Naive thymus-derived CD4-positive, alpha-beta T cell (primary cell): Measurements from ENCODE around the gene TDRD1. TPM values are rescaled to one million over a fixed set of nuclear protein-coding genes. Genes with fewer than 3 reads are reported as not detected.

Experiments
- ATAC-seq: fragments of 150-1000 bp; cut with Tn5 transposase; 2 replicates; pipeline ENCODE4 v1.10.0; 2021; ENCODE audit warnings: mild to moderate bottlenecking, moderate library complexity
- CTCF ChIA-PET: fragments of 350-600 bp; sonication (Branson Sonifier 250); formaldehyde crosslinking; loops from one replicate; lab custom pipeline; 2021; ENCODE audit warnings: antibody characterized with exemption; lab: Charles Lee
- POLR2A ChIA-PET: fragments of 350-600 bp; sonication (Branson Sonifier 250); formaldehyde crosslinking; loops from one replicate; lab custom pipeline; 2021; ENCODE audit warnings: antibody characterized with exemption, inconsistent platforms; lab: Charles Lee
- DNase-seq, 9 donors: peaks; one replicate each; pipeline versions ENCODE4 v3.0.0 to v3.0.0-alpha.2; 2020 to 2022; ENCODE audit warnings: mixed read lengths in 1 of 9
- H3K27ac ChIP-seq: one replicate; pipeline ENCODE4 v1.7.0; 2013; ENCODE audit warnings: mild to moderate bottlenecking, low read depth, low read length, moderate library complexity
- H3K27me3 ChIP-seq, 2 donors: one replicate each; pipeline ENCODE4 v1.7.0; 2013; ENCODE audit warnings: low read length in 2 of 2, mild to moderate bottlenecking in 2 of 2, moderate library complexity in 2 of 2; ENCODE audit not compliant: control insufficient read depth in 2 of 2, insufficient read depth in 2 of 2
- H3K36me3 ChIP-seq, 3 experiments: 1 replicate in 2 of 3; 2 replicates in 1 of 3; pipeline ENCODE4 v1.7.0; 2013; ENCODE audit warnings: low read length in 3 of 3, mild to moderate bottlenecking in 3 of 3, moderate library complexity in 1 of 3; ENCODE audit not compliant: insufficient read depth in 3 of 3, control insufficient read depth in 2 of 3
- H3K4me1 ChIP-seq, 2 donors: one replicate each; pipeline ENCODE4 v1.7.0; 2013; ENCODE audit warnings: low read length in 2 of 2, mild to moderate bottlenecking in 2 of 2, moderate library complexity in 1 of 2; ENCODE audit not compliant: control insufficient read depth in 2 of 2, insufficient read depth in 2 of 2
- H3K4me3 ChIP-seq: 2 replicates; pipeline ENCODE4 v1.7.0; 2013; ENCODE audit warnings: mild to moderate bottlenecking, low read length
- H3K9me3 ChIP-seq, 3 experiments: 1 replicate in 2 of 3; 2 replicates in 1 of 3; pipeline ENCODE4 v1.7.0; 2013; ENCODE audit warnings: low read length in 3 of 3; ENCODE audit not compliant: control insufficient read depth in 2 of 3
- H3K27ac Mint-ChIP-seq, 9 donors: one replicate each; pipeline ENCODE4 v1.8.0; 2020 to 2022; ENCODE audit warnings: mixed read lengths in 9 of 9, mild to moderate bottlenecking in 8 of 9, moderate library complexity in 5 of 9, inconsistent platforms in 2 of 9
- H3K27me3 Mint-ChIP-seq, 5 donors: one replicate each; pipeline ENCODE4 v1.8.0; 2021 to 2022; ENCODE audit warnings: mixed read lengths in 5 of 5, mild to moderate bottlenecking in 1 of 5
- H3K36me3 Mint-ChIP-seq, 5 donors: one replicate each; pipeline ENCODE4 v1.8.0; 2020 to 2022; ENCODE audit warnings: mixed read lengths in 5 of 5, mild to moderate bottlenecking in 3 of 5, inconsistent platforms in 1 of 5
- H3K4me1 Mint-ChIP-seq, 7 donors: one replicate each; pipeline ENCODE4 v1.8.0; 2020 to 2022; ENCODE audit warnings: mixed read lengths in 7 of 7, mild to moderate bottlenecking in 3 of 7, inconsistent platforms in 1 of 7
- H3K4me3 Mint-ChIP-seq, 10 donors: one replicate each; pipeline ENCODE4 v1.8.0; 2020 to 2022; ENCODE audit warnings: mild to moderate bottlenecking in 10 of 10, mixed read lengths in 10 of 10, moderate library complexity in 6 of 10, inconsistent platforms in 2 of 10
- H3K9me3 Mint-ChIP-seq, 11 donors: one replicate each; pipeline ENCODE4 v1.8.0; 2020 to 2022; ENCODE audit warnings: mixed read lengths in 11 of 11, mild to moderate bottlenecking in 4 of 11, inconsistent platforms in 1 of 11, moderate library complexity in 1 of 11
- intact Hi-C, 2 donors: fragments of 100-400 bp; cut with micrococcal nuclease; formaldehyde crosslinking; loops; one replicate each; pipeline ENCODE4 v1.15.1; 2023
- polyA plus RNA-seq, 2 donors: library from polyadenylated mRNA; unstranded; fragments of 300-500 nt; fragmentation: Illumina TruSeq; gene quantifications; one replicate each; pipeline ENCODE4 v1.2.3, GENCODE V29; 2021
- total RNA-seq, 6 experiments: library from RNA in 5 of 6; stranded (reverse) in 5 of 6; gene quantifications; 1 replicate in 5 of 6; 2 replicates in 1 of 6; pipeline ENCODE4 v1.2.3 and lab custom pipeline; 2021 to 2026

TDRD1 gene
- total and polyA plus RNA-seq, 7 experiments from 2014 or later = 0.05 to 0.49 (median 0.25) TPM; not detected in 1

DNA sequence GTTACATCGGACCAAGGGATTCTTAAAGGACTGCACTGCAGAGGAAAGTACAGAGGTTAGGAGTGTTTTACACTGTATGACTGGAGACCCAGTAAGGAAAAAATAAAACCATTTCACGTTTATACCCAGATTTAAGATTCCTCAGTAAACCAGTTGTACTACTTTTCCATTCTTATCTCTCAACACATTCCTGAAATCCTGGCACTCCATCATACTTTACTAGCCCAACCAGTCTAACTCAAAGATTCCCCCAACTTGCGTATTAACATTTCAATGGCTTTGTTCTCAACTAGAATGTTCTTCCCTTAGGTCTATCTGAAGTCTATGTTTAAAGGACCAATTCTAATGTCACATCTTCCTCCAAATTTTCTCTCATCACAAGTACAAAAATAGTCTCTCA is 13.1 kb upstream of the TDRD1 start:
- POLR2A ChIA-PET = no interaction called here
- H3K27ac ChIP-seq = no peak overlapping the region
- peak overlapping the region in 2 of 10 donors; percentile 2 to 5 for H3K4me3 Mint-ChIP-seq

DNA sequence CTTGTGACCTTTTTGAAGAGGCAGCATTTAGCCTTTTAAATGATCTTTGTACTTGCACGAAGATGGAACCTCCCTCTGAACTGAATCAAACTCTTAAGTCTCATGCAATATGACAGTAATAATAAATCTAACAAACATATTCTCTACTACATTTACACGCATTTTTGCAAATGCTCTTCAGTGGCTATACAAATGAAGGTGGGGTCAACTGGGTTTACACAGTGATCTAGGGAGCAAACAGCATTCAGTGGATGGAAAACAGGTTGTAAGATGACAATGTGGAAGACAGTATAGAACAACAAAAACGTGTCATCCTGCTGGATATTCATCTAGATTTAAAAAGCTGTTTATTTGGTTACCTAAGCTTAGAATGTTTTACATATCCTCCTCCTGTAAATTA is 12.7 kb upstream of the TDRD1 start:
- ATAC-seq (no peak), DNase-seq (no peak)
- peaks cover 0 to 9% (median 5%) of the 10 kb centered on the region in 11 donors for H3K9me3 Mint-ChIP-seq
- intact Hi-C loops = no loop called here
- peak overlapping the region in 1 of 10 donors; percentile 5 for H3K4me3 Mint-ChIP-seq
- H3K4me3 ChIP-seq = no peak overlapping the region
- H3K4me1 Mint-ChIP-seq = peaks cover 27 to 67% (median 55%) of the 10 kb centered on the region in 7 donors
- H3K27me3 ChIP-seq = no peaks in the 10 kb centered on the region
- H3K27me3 Mint-ChIP-seq = no peaks in the 10 kb centered on the region
- H3K27ac Mint-ChIP-seq = no peak overlapping the region
- H3K36me3 ChIP-seq = peaks cover 0 to 4% (median 0%) of the 10 kb centered on the region in 3 experiments
- POLR2A ChIA-PET = no interaction called here
- H3K9me3 ChIP-seq = peaks cover 0 to 5% (median 0%) of the 10 kb centered on the region in 3 experiments
- peaks cover 0 to 52% (median 47%) of the 10 kb centered on the region in 5 donors for H3K36me3 Mint-ChIP-seq
- CTCF ChIA-PET = interaction anchor here (1.3 to 1.5 kb wide), 2 partner anchors 11 to 138 kb away, joined by 4 read pairs; no protein-coding TSS in a partner anchor
- H3K4me1 ChIP-seq = peaks cover 5 to 9% of the 10 kb centered on the region in 2 donors
- H3K27ac ChIP-seq = no peak overlapping the region

More for the DNA sequence above, 13.1 kb upstream of the TDRD1 start:
- peaks cover 5 to 7% of the 10 kb centered on the region in 2 donors for H3K4me1 ChIP-seq
- no peaks in the 10 kb centered on the region for H3K27me3 ChIP-seq
- CTCF ChIA-PET = no interaction called here
- H3K27me3 Mint-ChIP-seq = no peaks in the 10 kb centered on the region
- H3K4me3 ChIP-seq = no peak overlapping the region
- intact Hi-C loops = no loop called here
- H3K4me1 Mint-ChIP-seq = peaks cover 27 to 68% (median 59%) of the 10 kb centered on the region in 7 donors
- H3K9me3 Mint-ChIP-seq = peaks cover 0 to 10% (median 5%) of the 10 kb centered on the region in 11 donors
- no peak for DNase-seq
- no peak for ATAC-seq
- no peak overlapping the region for H3K27ac Mint-ChIP-seq
- H3K36me3 Mint-ChIP-seq = peaks cover 0 to 52% (median 46%) of the 10 kb centered on the region in 5 donors
- H3K36me3 ChIP-seq = peaks cover 0 to 7% (median 0%) of the 10 kb centered on the region in 3 experiments
- peaks cover 0 to 5% (median 0%) of the 10 kb centered on the region in 3 experiments for H3K9me3 ChIP-seq

DNA sequence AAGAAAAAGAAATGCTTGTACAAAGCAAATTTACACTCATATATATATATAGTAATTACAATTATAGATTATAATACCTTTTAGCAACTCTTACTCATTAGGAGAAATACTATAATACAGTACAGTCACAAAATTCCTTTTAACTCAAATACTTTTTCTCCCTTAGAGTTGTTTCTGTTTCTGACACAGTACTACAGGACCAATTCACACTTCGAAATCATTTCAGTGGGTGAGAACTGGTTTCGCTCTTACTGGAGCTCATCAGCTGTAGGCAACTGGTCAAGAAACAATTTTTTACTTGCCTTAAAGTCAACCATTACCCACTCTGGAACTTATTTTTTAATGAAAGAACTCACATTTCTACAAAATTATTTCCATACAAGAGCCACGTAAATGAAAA is 11.2 kb upstream of the TDRD1 start:
- DNase-seq (no peak), ATAC-seq (no peak)
- Histone ChIP-seq H3K4me3 (no peak overlapping the region), H3K36me3 (no peaks in the 10 kb centered on the region), H3K27ac (no peak overlapping the region), H3K4me1 (peaks cover 5 to 10% of the 10 kb centered on the region in 2 donors), H3K27me3 (no peaks in the 10 kb centered on the region), H3K9me3 (peaks cover 0 to 5% (median 0%) of the 10 kb centered on the region in 3 experiments)
- Mint-ChIP-seq H3K27me3 (no peaks in the 10 kb centered on the region), H3K27ac (no peak overlapping the region), H3K4me1 (peaks cover 36 to 70% (median 58%) of the 10 kb centered on the region in 7 donors), H3K36me3 (peaks cover 0 to 44% (median 37%) of the 10 kb centered on the region in 5 donors), H3K9me3 (peaks cover 0 to 9% (median 5%) of the 10 kb centered on the region in 11 donors), H3K4me3 (no peak overlapping the region)
- intact Hi-C loops = no loop called here
- CTCF ChIA-PET = interaction anchor here (1.5 kb wide), 1 partner anchor 136 kb away, joined by 4 read pairs; no protein-coding TSS in a partner anchor
- POLR2A ChIA-PET = interaction anchor here (0.9 kb wide), 1 partner anchor 8 kb away, joined by 3 read pairs; no protein-coding TSS in a partner anchor

DNA sequence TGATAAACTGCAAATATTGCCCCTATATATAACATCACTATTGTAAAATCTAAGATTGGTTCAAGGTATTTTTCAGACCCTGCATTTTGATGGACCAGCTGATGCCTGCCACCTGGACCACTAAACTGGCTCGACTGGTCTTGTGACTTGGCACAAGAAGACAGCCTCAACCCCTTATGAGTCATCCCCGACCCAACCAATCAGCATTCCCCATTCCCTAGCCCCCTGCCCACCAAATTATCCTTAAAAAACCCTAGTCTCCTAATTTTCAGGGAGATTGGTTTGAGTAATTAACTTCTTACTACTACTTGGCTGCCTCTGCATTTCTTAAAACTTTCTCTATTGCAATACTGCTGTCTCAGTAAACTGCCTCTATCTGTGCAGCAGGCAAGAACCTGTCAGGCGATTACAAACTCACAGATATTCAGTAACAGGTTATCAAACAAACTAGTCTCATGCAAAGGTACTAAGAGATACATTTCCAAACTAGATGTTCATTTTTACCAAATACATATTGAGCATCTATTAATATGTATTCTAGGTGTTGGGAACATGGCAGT is 10.6 kb upstream of the TDRD1 start:
- no peak overlapping the region for H3K4me3 ChIP-seq
- Mint-ChIP-seq H3K4me1 (peaks cover 34 to 67% (median 56%) of the 10 kb centered on the region in 7 donors), H3K27ac (peak overlapping the region in 1 of 9 donors; percentile 38), H3K27me3 (no peaks in the 10 kb centered on the region), H3K36me3 (peaks cover 0 to 38% (median 33%) of the 10 kb centered on the region in 5 donors), H3K9me3 (peaks cover 0 to 9% (median 5%) of the 10 kb centered on the region in 11 donors), H3K4me3 (peak overlapping the region in 1 of 10 donors; percentile 17)
- no peak for DNase-seq
- peaks cover 2 to 5% of the 10 kb centered on the region in 2 donors for H3K4me1 ChIP-seq
- H3K36me3 ChIP-seq = peaks cover 0 to 1% (median 0%) of the 10 kb centered on the region in 3 experiments
- intact Hi-C loops = no loop called here
- ChIA-PET POLR2A (no interaction called here), CTCF (no interaction called here)
- ATAC-seq = no peak
- H3K27ac ChIP-seq = no peak overlapping the region
- peaks cover 0 to 5% (median 0%) of the 10 kb centered on the region in 3 experiments for H3K9me3 ChIP-seq
- no peaks in the 10 kb centered on the region for H3K27me3 ChIP-seq

DNA sequence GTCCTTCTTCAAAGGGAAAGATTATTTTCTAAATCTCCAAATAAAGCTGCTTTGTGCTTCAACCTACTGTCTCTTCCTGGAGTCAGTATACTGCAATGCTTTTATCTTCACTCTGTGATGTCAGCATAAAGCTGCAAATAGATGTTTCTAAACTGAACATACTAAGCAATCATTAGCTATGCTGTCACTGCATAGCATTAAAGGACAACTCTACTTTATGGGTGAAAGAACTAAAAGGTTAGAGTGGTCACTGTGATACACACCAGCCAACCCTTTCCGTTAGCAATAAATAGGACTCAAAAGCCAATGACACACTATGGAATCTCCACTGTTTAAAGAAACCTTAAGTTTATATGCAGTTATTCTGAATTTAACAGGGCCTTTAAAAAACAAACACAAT is 6.9 kb upstream of the TDRD1 start:
- CTCF ChIA-PET = no interaction called here
- peak overlapping the region; percentile 88 to 100 (median 96) for H3K4me3 Mint-ChIP-seq
- Histone ChIP-seq H3K4me1 (peaks cover 0 to 8% of the 10 kb centered on the region in 2 donors), H3K4me3 (no peak overlapping the region), H3K27me3 (no peaks in the 10 kb centered on the region), H3K36me3 (peaks cover 0 to 6% (median 0%) of the 10 kb centered on the region in 3 experiments), H3K9me3 (peaks cover 0 to 5% (median 0%) of the 10 kb centered on the region in 3 experiments), H3K27ac (no peak overlapping the region)
- ATAC-seq (no peak), DNase-seq (peak in 2 of 9 donors; percentile 3 to 9)
- H3K9me3 Mint-ChIP-seq = peaks cover 0 to 7% (median 5%) of the 10 kb centered on the region in 11 donors
- H3K27ac Mint-ChIP-seq = peak overlapping the region; percentile 63 to 99 (median 98)
- H3K27me3 Mint-ChIP-seq = peaks cover 0 to 20% (median 0%) of the 10 kb centered on the region in 5 donors
- H3K4me1 Mint-ChIP-seq = peaks cover 30 to 63% (median 45%) of the 10 kb centered on the region in 7 donors
- intact Hi-C loops = loop anchor here (5.0 to 10.0 kb wide), 6 partner anchors 355 to 1987 kb away; partner anchors contain the start of genes ACSL5 (in 1 of the 2), FHIP2A (in 1 of the 2), GPAM (in 1 of the 2) and VTI1A (in 1 of the 2)
- H3K36me3 Mint-ChIP-seq = peaks cover 3 to 27% (median 19%) of the 10 kb centered on the region in 5 donors
- POLR2A ChIA-PET = interaction anchor here (0.8 kb wide), 1 partner anchor 23 kb away, joined by 3 read pairs; no protein-coding TSS in a partner anchor

DNA sequence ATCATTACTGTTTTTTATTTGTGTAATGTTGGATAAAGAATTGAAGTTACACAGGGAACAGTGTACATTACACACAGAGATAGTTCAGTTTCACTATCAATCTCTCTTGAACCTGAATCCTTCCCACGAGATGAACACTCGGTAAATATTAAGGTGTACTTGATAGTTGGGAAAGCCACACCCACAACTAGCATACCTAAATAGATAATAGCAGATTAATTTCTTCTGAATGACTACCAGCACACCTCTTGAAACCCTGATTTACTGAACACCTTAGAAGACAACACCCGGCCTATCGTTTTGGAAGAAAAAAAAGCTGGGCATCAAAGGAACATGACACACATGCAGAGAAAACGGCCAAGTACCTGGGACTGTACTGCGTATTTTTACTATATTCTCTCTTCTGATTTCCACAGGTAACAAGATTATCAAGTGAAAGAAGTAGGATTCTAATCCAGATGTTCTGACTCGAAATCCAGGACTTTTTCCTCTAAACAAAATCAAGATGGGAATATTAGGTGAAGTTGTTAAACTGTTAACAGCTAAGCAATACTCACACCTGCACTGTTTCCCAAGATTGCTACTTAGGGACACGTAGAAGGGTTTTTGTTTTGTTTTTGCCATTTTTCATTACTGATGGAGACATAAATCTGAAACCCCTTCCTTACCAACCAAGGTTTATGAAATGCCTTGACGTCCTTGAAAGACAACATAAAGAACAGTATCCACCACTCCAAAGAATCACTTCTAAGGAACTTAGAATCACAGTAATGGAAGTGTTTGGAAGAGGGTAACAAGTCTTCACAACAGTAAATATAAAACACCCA is 6.2 kb upstream of the TDRD1 start:
- Mint-ChIP-seq H3K27ac (peak overlapping the region; percentile 92 to 99 (median 98)), H3K36me3 (peaks cover 3 to 24% (median 15%) of the 10 kb centered on the region in 5 donors), H3K4me1 (peaks cover 25 to 59% (median 41%) of the 10 kb centered on the region in 7 donors), H3K4me3 (peak overlapping the region; percentile 88 to 100 (median 96)), H3K9me3 (peaks cover 0 to 7% (median 5%) of the 10 kb centered on the region in 11 donors), H3K27me3 (peaks cover 0 to 21% (median 0%) of the 10 kb centered on the region in 5 donors)
- intact Hi-C loops = loop anchor here (1.0 to 10.0 kb wide), 7 partner anchors 212 to 1988 kb away; partner anchors contain the start of genes ACSL5 (in 1 of the 2), FHIP2A (in 1 of the 2), GPAM (in 1 of the 2) and VTI1A (in 1 of the 2)
- Histone ChIP-seq H3K27ac (peak overlapping the region; percentile 88), H3K4me1 (peaks cover 0 to 8% of the 10 kb centered on the region in 2 donors), H3K36me3 (peaks cover 0 to 6% (median 0%) of the 10 kb centered on the region in 3 experiments), H3K4me3 (peak overlapping the region; percentile 83), H3K9me3 (peaks cover 0 to 5% (median 0%) of the 10 kb centered on the region in 3 experiments), H3K27me3 (no peaks in the 10 kb centered on the region)
- peak in 5 of 9 donors; percentile 6 to 26 (median 19) for DNase-seq
- ChIA-PET POLR2A (interaction anchor here (0.6 to 1.5 kb wide), 4 partner anchors 23 to 327 kb away, joined by 3 to 4 read pairs (median 4); no protein-coding TSS in a partner anchor), CTCF (no interaction called here)
- ATAC-seq = no peak
